Inflammatory macrophage treated with lipopolysaccharide for 4 hours (primary cell): ENCODE measurements around the gene SIGLEC11.
"Not testable (repeated sequence)": the region's sequence is repeated elsewhere in the genome, so short reads cannot be mapped to it uniquely, and the experiment has no call there.

Experiments used
- DNase-seq: peaks from one replicate; pipeline ENCODE4 v3.0.0-alpha.2; 2020

The SIGLEC11 gene

GRCh38 chr19:49981603-49982593, 20.9 kb upstream of the SIGLEC11 start:
- DNase-seq = no peak

- DNase-seq = no peak
These were observed 17.4 kb upstream of the SIGLEC11 start for GRCh38 chr19:49978324-49978723.

- no peak for DNase-seq
These were observed 16.9 kb upstream of the SIGLEC11 start for GRCh38 chr19:49977881-49978280.

GRCh38 chr19:49977076-49977475, 16.1 kb upstream of the SIGLEC11 start:
- no peak for DNase-seq

DNA sequence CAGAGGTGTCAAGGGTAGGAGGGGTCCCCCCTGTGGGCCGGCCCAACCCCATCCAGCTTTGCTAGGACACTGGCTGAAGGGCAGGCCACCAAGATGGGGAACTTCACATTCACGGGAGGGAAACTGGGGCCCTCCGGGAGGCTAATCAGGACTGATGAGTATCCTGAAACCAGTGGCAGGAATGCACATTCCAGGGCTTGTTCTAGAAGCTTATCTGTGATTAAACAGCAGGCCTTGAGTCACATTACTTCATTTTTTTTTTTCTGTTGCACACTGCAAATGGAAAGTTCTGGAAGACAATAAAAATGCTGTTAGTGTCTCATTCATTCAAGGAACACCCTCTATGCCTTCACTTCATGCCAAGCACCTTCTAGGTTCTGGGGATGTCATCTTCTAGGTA, 15.5 kb upstream of the SIGLEC11 start:
- no peak for DNase-seq

- DNase-seq = no peak
These were observed 14.1 kb upstream of the SIGLEC11 start for GRCh38 chr19:49975051-49975450.

DNA sequence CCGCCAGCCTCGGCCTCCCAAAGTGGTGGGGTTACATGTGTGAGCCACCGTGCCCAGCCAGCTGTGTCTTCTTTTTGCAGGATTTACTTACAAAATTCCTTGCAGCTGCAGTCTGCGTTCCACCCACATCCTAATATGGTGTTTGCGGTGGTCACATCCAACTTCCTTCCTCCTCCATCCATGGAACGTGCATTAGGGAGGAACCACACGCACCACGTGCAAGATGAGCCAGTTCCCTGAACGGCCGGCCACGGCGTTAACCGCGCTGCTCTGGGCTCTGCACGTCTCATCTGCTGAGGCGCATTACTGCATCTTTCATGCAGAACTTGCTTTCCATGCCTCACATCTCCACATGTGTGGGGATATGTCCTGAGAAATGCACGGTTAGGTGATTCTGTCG, 13.0 kb upstream of the SIGLEC11 start:
- peak; percentile 63 for DNase-seq

DNA sequence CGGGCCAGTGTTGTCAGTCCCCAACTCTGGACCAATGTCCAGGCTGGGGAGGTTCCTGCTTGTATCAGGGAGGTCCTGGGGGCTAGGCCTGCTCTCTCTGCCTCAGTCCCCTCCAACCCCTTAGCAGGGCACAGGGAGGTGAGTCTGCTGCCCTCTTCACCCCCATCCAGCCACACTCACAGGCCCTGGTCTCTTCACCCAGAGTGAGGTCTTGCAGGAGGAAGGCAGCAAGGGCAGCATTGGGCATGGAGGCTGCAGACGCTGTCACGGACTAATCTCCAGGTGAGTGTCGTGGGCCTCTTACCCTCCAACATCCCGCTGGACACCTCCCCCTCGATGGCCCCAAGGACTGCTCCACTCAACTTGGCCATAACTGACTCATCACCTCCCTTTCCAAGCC, 11.9 kb upstream of the SIGLEC11 start:
- DNase-seq = no peak

GRCh38 chr19:49971991-49972411, 11.0 kb upstream of the SIGLEC11 start:
- no peak for DNase-seq

GRCh38 chr19:49969355-49969754, 8.4 kb upstream of the SIGLEC11 start:
- DNase-seq = peak; percentile 66

- peak; percentile 96 for DNase-seq
These were observed 7.4 kb upstream of the SIGLEC11 start for GRCh38 chr19:49968279-49968922.

DNA sequence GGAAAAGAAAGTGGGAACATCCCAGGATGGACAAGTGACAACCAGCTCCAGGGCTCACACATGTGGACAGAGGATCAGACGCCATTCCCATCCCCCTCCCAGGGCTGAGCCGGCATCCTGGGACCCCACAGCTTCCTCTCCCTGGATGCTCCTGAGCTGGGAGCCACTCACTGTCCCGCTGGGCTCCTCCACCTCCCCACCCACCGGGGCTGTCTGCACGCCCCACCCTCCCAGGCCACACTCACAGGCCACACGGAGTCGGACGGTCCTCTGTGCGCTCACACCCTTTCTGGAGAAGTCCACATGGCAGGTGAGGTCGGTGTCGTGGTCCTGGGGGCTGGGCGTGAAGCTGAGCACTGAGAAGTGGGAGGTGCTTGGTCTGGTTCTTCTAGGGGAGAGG, 1.1 kb downstream of the SIGLEC11 start:
- DNase-seq = not testable (repeated sequence)

DNA sequence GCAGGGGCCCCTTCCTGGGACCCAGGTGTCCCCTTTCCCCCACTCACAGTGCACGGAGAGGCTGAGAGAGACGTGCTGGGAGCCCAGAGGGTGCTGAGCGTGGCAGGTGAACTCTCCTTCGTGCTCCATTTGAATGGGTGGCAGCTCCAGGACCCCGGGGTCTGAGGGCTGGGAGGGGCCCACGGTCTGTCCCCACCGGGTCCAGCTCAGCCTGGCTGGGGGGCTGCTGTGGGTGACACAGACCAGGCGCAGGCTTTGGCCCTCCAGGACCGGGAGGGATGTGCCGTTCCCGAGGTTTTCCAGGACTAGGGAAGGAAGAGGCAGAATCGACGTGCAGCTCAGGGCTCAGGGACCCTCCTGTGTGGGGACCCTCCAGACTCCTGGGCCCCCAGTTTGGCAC, 2.4 kb downstream of the SIGLEC11 start:
- DNase-seq = not testable (repeated sequence)

DNA sequence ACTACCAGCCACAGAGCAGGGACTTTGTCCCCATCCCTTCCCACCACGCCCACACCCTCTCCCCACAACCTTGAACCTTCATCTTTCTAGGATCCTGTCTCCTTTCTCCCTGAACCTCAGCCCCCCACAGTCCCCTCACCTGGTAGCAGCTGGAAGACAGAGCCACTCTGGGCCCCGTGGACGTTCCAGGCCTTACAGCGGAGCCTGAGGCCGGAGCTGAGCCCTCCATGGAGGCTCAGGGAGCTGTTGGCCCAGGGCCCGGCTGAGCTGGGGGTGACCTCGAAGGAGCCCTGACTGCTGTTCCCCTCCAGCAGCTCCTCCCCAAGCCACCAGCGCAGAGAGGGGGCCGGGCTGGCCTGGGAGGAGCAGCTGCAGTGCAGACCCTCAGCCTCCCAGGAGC, 2.8 kb downstream of the SIGLEC11 start:
- not testable (repeated sequence) for DNase-seq

DNA sequence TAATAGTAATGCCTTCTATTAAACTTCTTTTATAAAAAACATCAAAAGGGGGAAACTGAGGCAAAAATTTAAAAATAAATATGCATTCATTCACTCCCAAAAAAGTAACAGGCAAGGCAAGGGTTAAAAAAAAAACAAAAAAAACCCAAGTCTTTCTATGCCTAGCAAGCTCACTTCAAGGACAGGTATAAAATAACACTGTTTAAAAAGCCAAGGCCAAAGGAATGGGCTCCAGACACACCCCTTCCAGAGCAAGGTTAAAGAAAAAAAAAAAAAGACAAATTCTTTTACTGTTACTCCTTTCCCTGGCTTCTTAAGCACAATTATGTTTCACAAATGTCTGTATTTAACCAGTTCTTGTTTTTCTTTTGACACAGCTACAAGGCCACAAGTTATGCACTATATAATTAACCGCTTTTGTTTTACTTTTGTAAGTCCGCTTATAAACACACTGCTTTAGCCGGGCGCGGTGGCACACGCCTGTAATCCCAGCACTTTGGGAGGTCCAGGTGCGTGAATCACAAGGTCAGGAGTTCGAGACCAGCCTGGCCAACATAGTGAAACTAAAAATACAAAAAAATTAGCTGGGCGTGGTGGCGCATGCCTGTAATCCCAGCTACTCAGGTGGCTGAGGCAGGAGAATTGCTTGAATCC, 3.6 kb downstream of the SIGLEC11 start:
- DNase-seq = no peak

DNA sequence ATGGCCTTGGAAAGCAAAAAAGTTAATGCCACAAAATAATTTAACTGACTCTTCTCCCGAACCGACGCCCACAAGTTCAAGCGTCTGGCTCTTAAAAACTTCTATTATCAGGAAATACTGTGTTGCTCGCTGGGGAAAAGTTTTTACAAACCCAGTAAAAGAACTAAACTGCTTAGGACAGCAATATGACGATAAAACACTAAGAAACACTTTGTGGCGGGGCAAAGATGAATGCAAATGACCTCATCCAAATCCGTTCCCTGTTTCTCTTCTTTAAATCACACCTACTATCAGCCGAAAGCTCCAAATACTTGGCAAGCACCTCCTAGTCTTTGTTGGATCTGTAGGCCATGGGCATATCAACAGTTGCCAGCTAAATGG, 4.9 kb downstream of the SIGLEC11 start:
- no peak for DNase-seq

GRCh38 chr19:49954933-49955332, 6.0 kb downstream of the SIGLEC11 start:
- DNase-seq = no peak

GRCh38 chr19:49954092-49954829, 6.7 kb downstream of the SIGLEC11 start:
- peak; percentile 69 for DNase-seq

DNA sequence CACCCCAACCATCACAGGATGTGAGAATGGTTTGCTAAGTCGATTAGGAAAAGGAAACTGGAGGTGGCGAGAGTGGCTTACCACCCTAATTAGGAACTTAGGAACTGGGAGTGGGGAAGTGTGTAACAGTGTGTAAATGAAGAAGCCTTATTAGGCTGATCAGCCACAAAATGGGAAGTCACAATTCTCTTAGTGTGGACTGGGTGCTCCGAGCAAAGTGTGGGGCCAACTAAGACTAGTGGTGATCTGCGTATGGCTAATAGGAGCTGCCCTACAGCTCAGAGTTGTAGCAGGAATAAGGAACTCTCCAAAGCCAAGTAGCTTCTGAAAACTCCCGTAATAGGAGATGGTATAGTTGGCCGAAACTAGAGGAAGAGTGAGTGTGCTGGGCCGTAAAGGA, 7.6 kb downstream of the SIGLEC11 start:
- peak; percentile 45 for DNase-seq

GRCh38 chr19:49952906-49953305, 8.1 kb downstream of the SIGLEC11 start:
- DNase-seq = no peak

DNA sequence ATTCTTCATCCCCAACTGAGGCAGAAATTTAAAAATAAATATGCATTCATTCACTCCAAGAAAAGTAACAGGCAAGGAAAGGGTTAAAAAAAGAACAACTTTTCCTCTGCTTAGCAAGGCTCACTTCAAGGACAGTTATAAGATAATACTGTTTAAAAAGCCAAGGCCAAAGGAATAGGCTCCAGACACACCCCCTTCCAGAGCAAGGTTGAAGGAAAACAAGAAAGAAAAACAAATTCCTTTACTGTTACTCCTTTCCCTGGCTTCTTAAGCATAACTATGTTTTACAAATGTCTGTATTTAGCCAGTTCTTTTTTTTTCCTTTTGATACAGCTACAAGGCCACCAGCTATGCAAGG, 8.5 kb downstream of the SIGLEC11 start:
- no peak for DNase-seq

GRCh38 chr19:49951806-49952478, 9.0 kb downstream of the SIGLEC11 start:
- DNase-seq = no peak
